ENCODE data around the gene DTX4.
A peak's percentile ranks its signal among the peaks of the same experiment; 100 is the strongest.
"Not testable (repeated sequence)": the region's sequence is repeated elsewhere in the genome, so short reads cannot be mapped to it uniquely, and the experiment has no call there.

DTX4 gene

DNA sequence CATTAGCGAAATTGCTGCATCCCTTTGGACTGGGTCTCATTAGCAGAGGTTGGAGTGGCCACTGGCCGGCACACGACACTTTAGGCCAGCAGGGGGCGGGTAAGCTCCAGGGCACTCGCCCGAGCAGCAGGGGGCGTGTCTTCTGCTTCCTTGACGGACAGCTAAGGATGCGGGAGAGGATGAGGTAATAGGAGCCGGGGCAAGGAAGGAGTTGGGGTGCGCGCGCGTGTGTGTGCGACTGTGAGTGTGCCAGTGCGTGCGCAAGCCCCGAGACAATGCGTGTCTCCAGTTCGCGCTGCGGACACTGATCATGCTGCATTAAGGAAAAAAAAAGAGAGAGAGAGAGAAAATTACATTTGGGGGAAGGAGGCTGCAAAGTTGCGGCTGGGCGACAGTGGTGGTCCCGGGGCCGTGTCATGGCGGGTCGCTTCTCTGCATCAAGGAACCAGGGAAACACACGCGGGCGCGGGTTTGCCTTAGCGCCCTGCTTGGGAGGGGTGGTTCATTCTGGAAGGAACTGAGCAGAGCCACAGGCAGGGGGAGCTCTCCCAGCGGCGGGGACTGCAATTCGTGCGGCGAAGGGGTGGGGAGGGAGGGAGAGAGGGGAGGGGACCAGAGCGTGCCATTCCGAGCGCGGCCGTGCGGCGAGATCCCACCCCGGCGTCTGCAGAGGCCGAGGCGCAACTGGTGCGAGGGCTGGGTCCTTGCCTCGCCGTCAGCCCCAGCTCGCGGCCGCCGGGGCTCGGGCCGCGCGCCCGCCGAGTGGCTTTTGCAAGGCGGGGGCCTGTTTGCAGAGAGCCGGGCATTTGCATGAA, at the start of gene DTX4:
DTX4 (plus strand) TSS at position 625 of the 815 bp plus-strand sequence. CDS start 464 bp downstream, outside the sequence.
- Histone ChIP-seq H3K36me3 (ENCODE audit: control insufficient read depth, insufficient read depth, low read length, severe bottlenecking) (no peaks in the 10 kb centered on the region), H3K4me3 (ENCODE audit: low read length) (peak within 1 kb of the TSS; percentile 90), H3K9me3 (ENCODE audit: control insufficient read depth, low read length) (no peaks in the 10 kb centered on the region), H3K27me3 (replicated peaks; ENCODE audit: control insufficient read depth, insufficient read depth, low read length) (peaks cover 2% of the 10 kb centered on the region), H3K9ac (ENCODE audit: low read length) (peak within 1 kb of the TSS; percentile 92), H3K4me1 (ENCODE audit: control insufficient read depth, insufficient read depth, low read length) (peaks cover 38% of the 10 kb centered on the region)
- DNase-seq (ENCODE audit: low read depth) = peak; percentile 97

DNA sequence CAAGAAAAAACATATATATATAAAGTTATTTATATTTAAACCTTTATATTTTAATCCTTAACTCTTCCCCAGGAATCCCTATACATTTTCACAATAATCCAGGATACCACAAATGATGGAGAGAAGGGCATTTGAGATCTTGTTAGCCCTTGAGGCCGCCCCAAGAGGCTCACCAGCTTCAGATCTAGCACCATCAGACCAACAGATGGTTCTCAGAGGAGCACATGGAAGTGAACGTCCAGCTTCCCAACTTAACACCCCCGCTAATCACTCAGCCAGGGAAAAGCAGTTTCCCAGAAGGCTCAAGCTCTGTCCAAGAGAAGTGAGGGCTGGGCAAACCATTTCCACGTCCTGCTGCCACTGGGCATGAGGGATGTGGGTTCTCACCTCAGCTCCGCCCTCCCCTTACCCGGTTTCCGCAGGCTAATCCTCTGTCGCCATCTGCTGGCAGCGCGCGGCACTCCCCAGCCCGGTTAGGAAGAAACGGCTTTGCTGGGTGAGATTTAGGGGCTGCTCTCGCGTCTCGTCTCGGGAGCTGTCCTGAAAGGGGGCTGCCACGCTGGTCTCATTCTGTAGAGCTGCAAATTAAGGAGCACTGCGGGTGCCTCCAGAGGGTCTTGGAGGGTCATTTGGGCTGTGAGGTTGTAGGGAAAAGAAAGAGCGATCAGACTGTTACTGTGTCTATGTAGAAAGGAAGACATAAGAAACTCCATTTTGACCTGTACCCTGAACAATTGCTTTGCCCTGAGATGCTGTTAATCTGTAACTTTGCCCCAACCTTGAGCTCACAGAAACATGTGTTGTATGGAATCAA, 36.1 kb upstream of the DTX4 start:
- peak; percentile 89 for DNase-seq (ENCODE audit: low read depth)
- H3K4me3 ChIP-seq (ENCODE audit: low read length) = peak overlapping the region; percentile 63
- H3K4me1 ChIP-seq (ENCODE audit: control insufficient read depth, insufficient read depth, low read length) = no peaks in the 10 kb centered on the region
- H3K36me3 ChIP-seq (ENCODE audit: control insufficient read depth, insufficient read depth, low read length, severe bottlenecking) = peaks cover 11% of the 10 kb centered on the region
- H3K9me3 ChIP-seq (ENCODE audit: control insufficient read depth, low read length) = no peaks in the 10 kb centered on the region
- peak overlapping the region; percentile 53 for H3K9ac ChIP-seq (ENCODE audit: low read length)
- H3K27me3 ChIP-seq (replicated peaks; ENCODE audit: control insufficient read depth, insufficient read depth, low read length) = no peaks in the 10 kb centered on the region

- not testable (repeated sequence) for H3K4me3 ChIP-seq (ENCODE audit: low read length)
Measured at GRCh38 chr11:59136551-59136950, 35.4 kb upstream of the DTX4 start.

GRCh38 chr11:59137190-59137589, 34.7 kb upstream of the DTX4 start:
- no peak for DNase-seq (ENCODE audit: low read depth)
- H3K4me1 ChIP-seq (ENCODE audit: control insufficient read depth, insufficient read depth, low read length) = peaks cover 5% of the 10 kb centered on the region
- H3K4me3 ChIP-seq (ENCODE audit: low read length) = no peak overlapping the region
- no peaks in the 10 kb centered on the region for H3K27me3 ChIP-seq (replicated peaks; ENCODE audit: control insufficient read depth, insufficient read depth, low read length)
- H3K9me3 ChIP-seq (ENCODE audit: control insufficient read depth, low read length) = no peaks in the 10 kb centered on the region
- no peak overlapping the region for H3K9ac ChIP-seq (ENCODE audit: low read length)
- peaks cover 7% of the 10 kb centered on the region for H3K36me3 ChIP-seq (ENCODE audit: control insufficient read depth, insufficient read depth, low read length, severe bottlenecking)

More at GRCh38 chr11:59136551-59136950, 35.4 kb upstream of the DTX4 start:
- H3K4me1 ChIP-seq (ENCODE audit: control insufficient read depth, insufficient read depth, low read length); H3K9me3 ChIP-seq (ENCODE audit: control insufficient read depth, low read length); DNase-seq (ENCODE audit: low read depth); H3K27me3 ChIP-seq (replicated peaks; ENCODE audit: control insufficient read depth, insufficient read depth, low read length): not testable (repeated sequence)
- Histone ChIP-seq H3K9ac (ENCODE audit: low read length) (peak overlapping the region; percentile 53), H3K36me3 (ENCODE audit: control insufficient read depth, insufficient read depth, low read length, severe bottlenecking) (peaks cover 11% of the 10 kb centered on the region)

DNA sequence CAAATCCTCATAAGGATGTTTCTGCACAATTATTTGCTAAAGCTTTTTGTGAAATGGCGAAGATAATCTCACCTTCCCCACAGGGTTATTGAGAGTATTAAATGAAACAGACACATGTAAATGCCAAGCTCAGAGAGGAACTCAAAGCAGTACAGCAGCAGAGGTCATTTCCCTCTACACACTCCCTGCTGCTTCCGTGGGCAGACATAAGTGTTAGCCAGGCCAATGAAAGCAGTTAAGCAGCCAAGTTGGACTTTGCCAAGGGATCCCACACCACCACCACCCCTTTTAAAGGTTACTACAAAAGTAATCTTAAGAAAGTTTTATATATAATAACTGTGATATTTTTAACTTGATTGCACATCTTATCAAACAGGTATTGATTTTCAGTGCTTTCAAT, 33.3 kb upstream of the DTX4 start:
- no peak overlapping the region for H3K9ac ChIP-seq (ENCODE audit: low read length)
- DNase-seq (ENCODE audit: low read depth) = no peak

GRCh38 chr11:59141191-59141590, 30.7 kb upstream of the DTX4 start:
- Histone ChIP-seq H3K9ac (ENCODE audit: low read length) (no peak overlapping the region), H3K27me3 (replicated peaks; ENCODE audit: control insufficient read depth, insufficient read depth, low read length) (no peaks in the 10 kb centered on the region), H3K36me3 (ENCODE audit: control insufficient read depth, insufficient read depth, low read length, severe bottlenecking) (no peaks in the 10 kb centered on the region), H3K4me3 (ENCODE audit: low read length) (no peak overlapping the region), H3K9me3 (ENCODE audit: control insufficient read depth, low read length) (no peaks in the 10 kb centered on the region), H3K4me1 (ENCODE audit: control insufficient read depth, insufficient read depth, low read length) (peaks cover 33% of the 10 kb centered on the region)
- DNase-seq (ENCODE audit: low read depth) = no peak

More for the DNA sequence above, 33.3 kb upstream of the DTX4 start:
- no peak overlapping the region for H3K4me3 ChIP-seq (ENCODE audit: low read length)
- H3K27me3 ChIP-seq (replicated peaks; ENCODE audit: control insufficient read depth, insufficient read depth, low read length) = no peaks in the 10 kb centered on the region
- no peaks in the 10 kb centered on the region for H3K9me3 ChIP-seq (ENCODE audit: control insufficient read depth, low read length)
- H3K36me3 ChIP-seq (ENCODE audit: control insufficient read depth, insufficient read depth, low read length, severe bottlenecking) = peaks cover 2% of the 10 kb centered on the region
- H3K4me1 ChIP-seq (ENCODE audit: control insufficient read depth, insufficient read depth, low read length) = peaks cover 9% of the 10 kb centered on the region

DNA sequence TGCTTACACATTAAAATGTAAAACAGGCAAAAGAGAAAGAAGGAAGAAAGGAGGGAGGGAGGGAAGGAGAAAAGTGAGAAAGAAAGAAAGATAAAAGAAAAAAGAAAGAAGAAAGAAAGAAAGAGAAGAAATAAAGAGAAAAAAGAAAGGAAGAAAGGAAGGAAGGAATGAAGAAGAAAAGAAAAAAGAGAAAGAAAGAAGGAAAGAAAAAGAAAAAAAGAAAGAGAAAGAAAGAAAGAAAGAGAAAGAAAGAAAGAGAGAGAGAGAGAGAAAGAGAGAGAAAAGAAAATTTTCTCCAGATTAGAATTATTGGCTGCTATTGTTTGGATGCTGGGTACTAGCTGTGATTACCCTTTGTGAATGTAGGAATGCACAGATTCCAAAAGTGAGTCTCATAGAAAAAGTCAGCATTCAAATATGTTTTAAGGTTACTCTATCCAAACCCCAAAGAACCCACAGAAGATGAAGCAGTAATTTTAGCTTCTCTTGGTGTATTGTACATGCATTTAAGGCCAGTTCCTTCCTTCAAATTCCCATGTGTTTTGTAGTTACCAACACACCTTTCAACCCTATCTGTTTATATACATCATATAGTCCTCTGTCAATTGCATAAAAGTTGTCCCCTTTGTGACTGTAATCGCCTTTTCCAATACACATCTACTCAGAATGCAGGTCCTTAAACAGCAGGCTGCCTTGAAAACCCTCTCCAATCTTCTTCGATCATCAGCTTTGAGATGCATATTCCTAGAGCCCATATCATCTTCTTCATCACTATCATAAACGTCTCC, 30.1 kb upstream of the DTX4 start:
- Histone ChIP-seq H3K4me1 (ENCODE audit: control insufficient read depth, insufficient read depth, low read length) (peaks cover 34% of the 10 kb centered on the region), H3K4me3 (ENCODE audit: low read length) (peak overlapping the region; percentile 90), H3K9ac (ENCODE audit: low read length) (peak overlapping the region; percentile 86), H3K9me3 (ENCODE audit: control insufficient read depth, low read length) (no peaks in the 10 kb centered on the region), H3K36me3 (ENCODE audit: control insufficient read depth, insufficient read depth, low read length, severe bottlenecking) (no peaks in the 10 kb centered on the region), H3K27me3 (replicated peaks; ENCODE audit: control insufficient read depth, insufficient read depth, low read length) (no peaks in the 10 kb centered on the region)
- peak; percentile 57 for DNase-seq (ENCODE audit: low read depth)

- peak; percentile 96 for DNase-seq (ENCODE audit: low read depth)
- H3K9me3 ChIP-seq (ENCODE audit: control insufficient read depth, low read length) = no peaks in the 10 kb centered on the region
- peak within 1 kb of the TSS; percentile 86 for H3K9ac ChIP-seq (ENCODE audit: low read length)
Measured at GRCh38 chr11:59142530-59143507, 29.1 kb upstream of the DTX4 start, which contains the start of gene FAM111A. TSS of gene FAM111A (plus strand) at chr11:59142856. CDS start at chr11:59148873, 6,017 bp downstream.

GRCh38 chr11:59144096-59144495, 27.8 kb upstream of the DTX4 start:
- peak; percentile 17 for DNase-seq (ENCODE audit: low read depth)
- no peaks in the 10 kb centered on the region for H3K27me3 ChIP-seq (replicated peaks; ENCODE audit: control insufficient read depth, insufficient read depth, low read length)

More at GRCh38 chr11:59142530-59143507, 29.1 kb upstream of the DTX4 start, which contains the start of gene FAM111A:
- Histone ChIP-seq H3K27me3 (replicated peaks; ENCODE audit: control insufficient read depth, insufficient read depth, low read length) (no peaks in the 10 kb centered on the region), H3K4me1 (ENCODE audit: control insufficient read depth, insufficient read depth, low read length) (peaks cover 34% of the 10 kb centered on the region), H3K4me3 (ENCODE audit: low read length) (peak within 1 kb of the TSS; percentile 90), H3K36me3 (ENCODE audit: control insufficient read depth, insufficient read depth, low read length, severe bottlenecking) (no peaks in the 10 kb centered on the region)

More at GRCh38 chr11:59144096-59144495, 27.8 kb upstream of the DTX4 start:
- Histone ChIP-seq H3K36me3 (ENCODE audit: control insufficient read depth, insufficient read depth, low read length, severe bottlenecking) (no peaks in the 10 kb centered on the region), H3K4me1 (ENCODE audit: control insufficient read depth, insufficient read depth, low read length) (peaks cover 34% of the 10 kb centered on the region), H3K9ac (ENCODE audit: low read length) (peak overlapping the region; percentile 73), H3K9me3 (ENCODE audit: control insufficient read depth, low read length) (no peaks in the 10 kb centered on the region), H3K4me3 (ENCODE audit: low read length) (peak overlapping the region; percentile 75)
